Neural crest cell (in vitro differentiated cells): ENCODE results near the gene TMEM190. TPM values are rescaled to one million over a fixed set of nuclear protein-coding genes. Genes with fewer than 3 reads are reported as not detected.
A peak's percentile ranks its signal among the peaks of the same experiment; 100 is the strongest.

Source experiments
- DNase-seq: peaks from one replicate; pipeline ENCODE4 v3.0.0; 2021; ENCODE audit warnings: low read depth, mixed read lengths, low spot score
- H3K27ac Mint-ChIP-seq: one replicate; pipeline ENCODE4 v1.8.0; 2021; ENCODE audit warnings: mild to moderate bottlenecking, mixed read lengths; ENCODE audit not compliant: unreplicated experiment
- H3K27me3 Mint-ChIP-seq: 2 replicates; pipeline ENCODE4 v1.8.0; 2021; ENCODE audit warnings: low read depth, mild to moderate bottlenecking, mixed read lengths
- H3K36me3 Mint-ChIP-seq: 2 replicates; pipeline ENCODE4 v1.8.0; 2021; ENCODE audit warnings: low read depth, mild to moderate bottlenecking, mixed read lengths
- H3K4me1 Mint-ChIP-seq: 2 replicates; pipeline ENCODE4 v1.8.0; 2021; ENCODE audit warnings: mixed read lengths
- H3K4me3 Mint-ChIP-seq: one replicate; pipeline ENCODE4 v1.8.0; 2021; ENCODE audit warnings: mild to moderate bottlenecking, mixed read lengths
- H3K9me3 Mint-ChIP-seq: 2 replicates; pipeline ENCODE4 v1.8.0; 2021; ENCODE audit warnings: mixed read lengths
- total RNA-seq: library from RNA; stranded (reverse); gene quantifications from 2 replicates; pipeline ENCODE4 v1.2.1, GENCODE V29; 2021
- TF ChIP-seq, protein P1 (sequence below): fragments of 200-600 bp; sonication (generic); conservative IDR thresholded peaks from 2 replicates; pipeline ENCODE4 v1.5.0; 2021; ENCODE audit warnings: antibody characterized with exemption, mild to moderate bottlenecking

The TMEM190 gene
- total RNA-seq, 1 donor from 2014 or later = not detected

DNA sequence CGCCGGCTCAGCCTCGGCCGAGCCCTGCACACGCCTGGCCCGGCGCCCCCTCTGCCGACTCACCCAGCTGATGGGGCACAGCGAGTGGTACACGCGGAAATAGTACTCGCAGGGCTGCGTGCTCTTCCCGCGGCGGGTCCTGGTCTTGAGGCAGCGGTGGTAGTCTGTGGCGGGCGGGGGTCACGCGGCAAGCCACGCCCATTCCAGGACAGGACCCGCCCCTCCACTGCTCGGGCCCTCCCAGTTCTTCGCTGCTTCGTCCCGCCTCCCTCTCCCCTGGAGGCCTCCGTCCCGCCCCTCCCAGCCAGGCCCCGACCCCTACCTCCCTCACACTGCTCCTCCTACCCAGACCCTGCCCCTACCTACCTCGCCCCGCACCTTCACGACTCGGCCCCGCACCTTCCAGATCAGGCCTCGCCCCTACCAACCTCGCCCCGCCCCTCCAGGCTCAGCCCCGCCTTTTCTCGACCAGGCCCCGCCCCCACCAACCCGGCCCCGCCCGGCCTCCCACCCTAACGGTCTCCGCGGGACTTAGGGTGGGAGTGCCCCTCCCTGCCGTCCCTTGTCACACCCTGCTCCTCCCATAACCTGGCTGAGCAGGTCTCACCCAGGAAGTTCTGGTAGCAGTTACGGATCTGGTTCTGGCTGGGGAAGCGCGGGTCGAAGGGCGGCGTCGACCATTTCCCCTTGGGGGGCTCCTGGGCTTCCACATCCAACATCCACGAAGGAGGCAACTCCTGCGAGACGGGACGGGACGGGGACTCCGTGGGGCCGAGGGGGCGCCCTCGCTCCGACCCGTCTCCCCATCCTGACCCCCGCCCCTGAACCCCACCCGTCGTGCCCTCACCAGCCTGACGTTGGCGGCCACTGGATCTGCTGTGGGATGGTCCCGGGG, 22.6 kb upstream of the TMEM190 start:
- Mint-ChIP-seq H3K36me3 (no peaks in the 10 kb centered on the region), H3K27ac (no peak overlapping the region), H3K4me1 (peaks cover 8% of the 10 kb centered on the region), H3K4me3 (peak overlapping the region; percentile 59), H3K9me3 (no peaks in the 10 kb centered on the region), H3K27me3 (peaks cover 78% of the 10 kb centered on the region)
- TF ChIP-seq, protein P1, sequence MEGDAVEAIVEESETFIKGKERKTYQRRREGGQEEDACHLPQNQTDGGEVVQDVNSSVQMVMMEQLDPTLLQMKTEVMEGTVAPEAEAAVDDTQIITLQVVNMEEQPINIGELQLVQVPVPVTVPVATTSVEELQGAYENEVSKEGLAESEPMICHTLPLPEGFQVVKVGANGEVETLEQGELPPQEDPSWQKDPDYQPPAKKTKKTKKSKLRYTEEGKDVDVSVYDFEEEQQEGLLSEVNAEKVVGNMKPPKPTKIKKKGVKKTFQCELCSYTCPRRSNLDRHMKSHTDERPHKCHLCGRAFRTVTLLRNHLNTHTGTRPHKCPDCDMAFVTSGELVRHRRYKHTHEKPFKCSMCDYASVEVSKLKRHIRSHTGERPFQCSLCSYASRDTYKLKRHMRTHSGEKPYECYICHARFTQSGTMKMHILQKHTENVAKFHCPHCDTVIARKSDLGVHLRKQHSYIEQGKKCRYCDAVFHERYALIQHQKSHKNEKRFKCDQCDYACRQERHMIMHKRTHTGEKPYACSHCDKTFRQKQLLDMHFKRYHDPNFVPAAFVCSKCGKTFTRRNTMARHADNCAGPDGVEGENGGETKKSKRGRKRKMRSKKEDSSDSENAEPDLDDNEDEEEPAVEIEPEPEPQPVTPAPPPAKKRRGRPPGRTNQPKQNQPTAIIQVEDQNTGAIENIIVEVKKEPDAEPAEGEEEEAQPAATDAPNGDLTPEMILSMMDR = no peak
- no peak for DNase-seq

DNA sequence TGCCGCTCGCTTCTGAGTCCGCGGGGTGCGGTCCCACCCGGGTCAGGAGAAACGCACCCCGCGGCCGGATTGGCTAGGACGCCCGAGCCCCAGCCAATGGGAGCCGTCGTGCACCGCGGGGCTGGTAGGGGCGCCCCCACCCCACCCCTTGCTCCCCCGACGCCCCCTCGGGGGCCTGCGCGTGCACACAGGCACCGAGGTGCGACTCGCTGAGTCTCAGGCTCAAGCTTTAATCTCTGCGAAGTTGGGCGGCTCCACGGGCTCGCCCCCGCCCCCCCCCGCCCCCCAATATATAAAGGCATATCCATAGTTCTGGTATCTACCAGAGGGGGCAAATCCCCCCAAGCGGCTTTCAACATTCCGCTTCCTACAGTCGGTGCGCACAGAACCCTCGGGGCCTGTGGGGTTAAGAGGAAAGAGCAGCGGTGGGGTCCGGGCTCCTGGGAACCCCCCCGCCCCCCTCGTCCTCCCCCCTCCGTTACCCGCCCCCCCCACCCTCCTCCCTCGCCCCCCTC, 21.9 kb upstream of the TMEM190 start, which contains the start of gene COX6B2:
TSS of gene COX6B2 (minus strand) at position 22 of the 515 bp plus-strand sequence. CDS start 198 bp downstream, outside the sequence.
- Mint-ChIP-seq H3K4me3 (peak within 1 kb of the TSS; percentile 59), H3K27me3 (peaks cover 76% of the 10 kb centered on the region), H3K4me1 (peaks cover 8% of the 10 kb centered on the region), H3K9me3 (no peaks in the 10 kb centered on the region), H3K36me3 (no peaks in the 10 kb centered on the region), H3K27ac (no peak within 1 kb of the TSS)
- no peak for DNase-seq
- TF ChIP-seq, protein P1 = no peak

DNA sequence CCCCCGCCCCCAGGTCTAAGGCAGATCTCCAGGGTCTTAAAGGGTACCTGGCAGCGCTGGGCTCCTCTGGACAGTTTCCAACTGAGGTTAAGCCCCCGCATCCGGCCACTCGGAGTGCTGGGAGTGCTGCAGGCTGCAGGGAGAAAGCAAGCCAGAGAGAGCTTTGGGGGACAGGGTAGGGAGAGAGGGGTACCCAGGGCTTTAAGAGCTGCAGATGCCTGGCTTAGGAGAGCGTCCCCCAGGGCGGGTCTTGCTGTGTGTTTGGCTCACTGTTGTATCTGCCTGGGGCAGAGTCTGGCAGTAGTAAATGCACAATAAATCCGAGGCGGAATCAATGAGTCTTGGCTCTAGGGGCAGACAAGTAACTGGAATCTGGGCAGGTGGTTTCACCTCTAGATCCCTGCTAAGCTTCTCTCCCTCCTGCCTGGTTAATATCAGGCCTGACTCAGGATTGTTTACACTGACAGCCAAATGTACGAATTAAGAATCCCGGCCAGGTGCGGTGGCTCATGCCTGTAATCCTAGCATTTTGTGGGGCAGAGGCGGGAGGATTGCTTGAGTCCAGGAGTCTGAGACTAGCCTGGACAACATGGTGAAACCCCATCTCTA, 21.3 kb upstream of the TMEM190 start:
- Mint-ChIP-seq H3K27me3 (peaks cover 76% of the 10 kb centered on the region), H3K36me3 (no peaks in the 10 kb centered on the region), H3K9me3 (no peaks in the 10 kb centered on the region), H3K4me3 (no peak overlapping the region), H3K4me1 (peaks cover 8% of the 10 kb centered on the region), H3K27ac (no peak overlapping the region)
- TF ChIP-seq, protein P1 = no peak
- no peak for DNase-seq

DNA sequence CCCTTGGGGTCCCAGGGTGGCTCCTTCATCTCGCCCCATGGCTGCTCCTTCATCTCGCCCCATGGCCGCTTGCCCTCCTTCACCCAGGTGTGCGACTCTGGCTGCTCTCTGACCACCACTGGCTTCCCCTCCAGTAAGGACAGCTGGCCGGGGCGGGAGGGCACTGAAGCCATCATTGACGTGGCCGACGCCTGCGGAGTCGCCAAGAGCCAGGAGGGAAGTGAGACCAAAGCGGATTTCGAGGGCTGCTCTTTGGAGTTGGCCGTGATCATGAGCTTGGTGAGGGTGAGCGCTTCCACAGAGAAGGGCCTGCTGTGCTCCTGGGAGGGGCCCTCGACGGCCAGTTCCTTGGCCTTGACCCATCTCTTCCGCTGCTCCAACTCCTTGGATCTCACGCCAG, 18.1 kb upstream of the TMEM190 start:
- TF ChIP-seq, protein P1 = no peak
- H3K9me3 Mint-ChIP-seq = no peaks in the 10 kb centered on the region
- H3K27me3 Mint-ChIP-seq = peaks cover 44% of the 10 kb centered on the region
- no peaks in the 10 kb centered on the region for H3K4me1 Mint-ChIP-seq
- DNase-seq = no peak
- no peak overlapping the region for H3K27ac Mint-ChIP-seq
- no peak overlapping the region for H3K4me3 Mint-ChIP-seq
- H3K36me3 Mint-ChIP-seq = no peaks in the 10 kb centered on the region

DNA sequence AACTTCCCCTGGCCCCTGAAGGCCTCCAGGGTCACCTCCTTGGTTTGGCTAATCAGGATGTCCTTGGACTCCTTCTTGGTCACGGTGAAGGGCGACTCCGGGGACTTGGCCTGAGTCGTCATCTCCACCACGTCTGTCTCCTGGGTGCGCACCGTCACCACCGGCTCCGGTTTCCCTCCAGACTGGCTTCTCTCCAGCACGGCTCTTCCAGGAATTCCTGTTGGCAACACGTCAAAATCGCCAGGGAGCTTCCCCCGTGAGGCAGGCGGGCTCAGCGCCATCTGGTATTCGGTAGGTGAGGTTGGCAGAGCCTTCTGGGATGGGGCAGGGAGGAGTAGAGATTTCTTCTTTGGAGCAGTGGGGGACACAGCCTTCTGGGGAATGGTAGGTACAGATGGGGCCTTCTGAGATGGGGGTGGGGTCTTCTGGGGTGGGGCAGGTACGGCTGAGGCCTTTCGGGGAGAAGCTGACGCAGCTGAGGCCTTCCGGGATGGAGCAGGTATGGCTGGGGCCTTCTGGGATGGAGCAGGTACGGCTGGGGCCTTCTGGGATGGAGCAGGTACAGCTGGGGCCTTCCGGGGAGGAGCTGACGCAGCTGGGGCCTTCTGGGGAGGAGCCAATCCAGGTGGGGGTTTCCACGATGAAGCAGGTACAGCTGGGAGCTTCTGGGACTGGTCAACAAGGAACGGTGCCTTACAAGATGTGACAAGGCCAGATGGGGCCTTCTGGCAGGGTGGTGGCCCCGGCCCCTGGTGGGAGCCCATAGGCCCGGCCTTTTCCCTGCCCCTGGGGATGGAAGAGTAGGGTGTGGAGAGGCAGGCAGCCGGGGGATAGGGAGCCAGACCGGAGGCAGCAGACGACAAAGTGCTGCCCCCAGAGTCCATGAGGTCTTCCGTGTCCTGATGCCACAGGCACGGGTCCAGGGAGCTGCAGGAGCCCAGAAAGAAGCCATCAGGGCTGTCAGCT, 17.4 kb upstream of the TMEM190 start:
- Mint-ChIP-seq H3K27ac (no peak overlapping the region), H3K4me1 (peaks cover 5% of the 10 kb centered on the region), H3K9me3 (no peaks in the 10 kb centered on the region), H3K27me3 (peaks cover 37% of the 10 kb centered on the region), H3K36me3 (no peaks in the 10 kb centered on the region), H3K4me3 (no peak overlapping the region)
- TF ChIP-seq, protein P1 = no peak
- DNase-seq = no peak
